HL-60 (cell line): ENCODE measurements around the gene FTO.

Source experiments
- GABPA ChIP-seq: IDR thresholded peaks from 2 replicates; pipeline ENCODE4 v1.6.1; 2012; ENCODE audit warnings: low read depth
- POLR2AphosphoS5 ChIP-seq: IDR thresholded peaks from 2 replicates; pipeline ENCODE4 v1.6.1; 2012; ENCODE audit warnings: low read depth
- REST ChIP-seq: IDR thresholded peaks from 2 replicates; pipeline ENCODE4 v1.6.1; 2012; ENCODE audit warnings: low read depth; ENCODE audit not compliant: insufficient replicate concordance
- SPI1 ChIP-seq: IDR thresholded peaks from 2 replicates; pipeline ENCODE4 v1.6.1; 2012; ENCODE audit warnings: low read depth, mild to moderate bottlenecking, borderline replicate concordance
- TF ChIP-seq, protein P1 (sequence below): IDR thresholded peaks from one replicate; pipeline ENCODE4 v1.5.1; 2011; ENCODE audit warnings: low read length, control low read depth, inconsistent platforms; ENCODE audit not compliant: insufficient read depth

GRCh38 chr16:53901408-53901807, 197.5 kb downstream of the FTO start:
- no peak for TF ChIP-seq POLR2AphosphoS5
- TF ChIP-seq, protein P1, sequence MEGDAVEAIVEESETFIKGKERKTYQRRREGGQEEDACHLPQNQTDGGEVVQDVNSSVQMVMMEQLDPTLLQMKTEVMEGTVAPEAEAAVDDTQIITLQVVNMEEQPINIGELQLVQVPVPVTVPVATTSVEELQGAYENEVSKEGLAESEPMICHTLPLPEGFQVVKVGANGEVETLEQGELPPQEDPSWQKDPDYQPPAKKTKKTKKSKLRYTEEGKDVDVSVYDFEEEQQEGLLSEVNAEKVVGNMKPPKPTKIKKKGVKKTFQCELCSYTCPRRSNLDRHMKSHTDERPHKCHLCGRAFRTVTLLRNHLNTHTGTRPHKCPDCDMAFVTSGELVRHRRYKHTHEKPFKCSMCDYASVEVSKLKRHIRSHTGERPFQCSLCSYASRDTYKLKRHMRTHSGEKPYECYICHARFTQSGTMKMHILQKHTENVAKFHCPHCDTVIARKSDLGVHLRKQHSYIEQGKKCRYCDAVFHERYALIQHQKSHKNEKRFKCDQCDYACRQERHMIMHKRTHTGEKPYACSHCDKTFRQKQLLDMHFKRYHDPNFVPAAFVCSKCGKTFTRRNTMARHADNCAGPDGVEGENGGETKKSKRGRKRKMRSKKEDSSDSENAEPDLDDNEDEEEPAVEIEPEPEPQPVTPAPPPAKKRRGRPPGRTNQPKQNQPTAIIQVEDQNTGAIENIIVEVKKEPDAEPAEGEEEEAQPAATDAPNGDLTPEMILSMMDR, result no peak
- TF ChIP-seq REST, result no peak
- no peak for TF ChIP-seq GABPA
- TF ChIP-seq SPI1, result no peak
